K562 (cell line): ENCODE data around the gene DUSP21. TPM values are rescaled to one million over a fixed set of nuclear protein-coding genes. Genes with fewer than 3 reads are reported as not detected.
A peak's percentile ranks its signal among the peaks of the same experiment; 100 is the strongest.

Experiments
- ATAC-seq: fragments of 200-7000 bp; cut with Tn5 transposase; 3 replicates; pipeline ENCODE4 v1.9.1; 2020; ENCODE audit warnings: moderate library complexity
- BruUV-seq: library from RNA; stranded (reverse); fragments of 400-500 nt; replicated peaks from 2 replicates; lab custom pipeline; 2021; lab: Mats Ljungman, UMichigan
- CTCF ChIA-PET: fragments of 300-600 bp; formaldehyde crosslinking; extraction: SDS; loops from one replicate; lab custom pipeline; 2021; ENCODE audit warnings: low intra/inter-chr PET ratio; lab: Yijun Ruan, JAX
- POLR2A ChIA-PET: fragments of 300-600, 350-650 bp; sonication (Branson Sonifier 250); formaldehyde crosslinking; extraction: SDS; loops from one replicate; lab custom pipeline; 2021; ENCODE audit warnings: antibody characterized with exemption, inconsistent platforms; lab: Yijun Ruan, JAX
- DNase-seq, 4 experiments: peaks; one replicate each; pipeline versions ENCODE4 v3.0.0 to v3.0.0-alpha.2; 2011 to 2018; ENCODE audit warnings: low spot score in 3 of 4, mixed read lengths in 3 of 4; ENCODE audit errors: extremely low read depth in 1 of 4
- FAIRE-seq: peaks from 2 replicates; lab custom pipeline; 2011; peaks lifted over from hg19 to GRCh38; lab: Jason Lieb, UNC
- H2AFZ ChIP-seq: 2 replicates; pipeline ENCODE4 v1.6.0; 2011; ENCODE audit warnings: low read depth, low read length, control low read depth, inconsistent platforms
- H3K27ac ChIP-seq: fragments of 200-600 bp; 3 replicates; pipeline ENCODE4 v1.8.0; 2011; ENCODE audit warnings: low read depth, mild to moderate bottlenecking, control low read depth, inconsistent platforms, low read length, moderate library complexity, mixed read lengths; ENCODE audit errors: extremely low read depth
- H3K27me3 ChIP-seq, 2 experiments: fragments of 300-600 bp in 1 of 2; 2 replicates in 1 of 2; 3 replicates in 1 of 2; pipeline versions ENCODE4 v1.6.0 to v1.8.0; 2011; ENCODE audit warnings: inconsistent platforms in 2 of 2, low read length in 2 of 2, mild to moderate bottlenecking in 1 of 2, mixed read lengths in 1 of 2, moderate library complexity in 1 of 2; ENCODE audit not compliant: control insufficient read depth in 2 of 2, insufficient read depth in 2 of 2
- H3K36me3 ChIP-seq: fragments of 300-600 bp; 3 replicates; pipeline ENCODE4 v1.8.0; 2011; ENCODE audit warnings: mild to moderate bottlenecking, low read length, inconsistent platforms; ENCODE audit not compliant: control insufficient read depth, insufficient read depth
- H3K4me1 ChIP-seq, 2 experiments: fragments of 200-600 bp in 1 of 2; replicated peaks in 1 of 2; 2 replicates in 1 of 2; 3 replicates in 1 of 2; pipeline versions ENCODE4 v1.5.1 to v1.8.0; 2011; ENCODE audit warnings: inconsistent platforms in 2 of 2, low read length in 2 of 2, mild to moderate bottlenecking in 1 of 2, mixed read lengths in 1 of 2, moderate library complexity in 1 of 2; ENCODE audit not compliant: control insufficient read depth in 2 of 2, insufficient read depth in 2 of 2
- H3K4me2 ChIP-seq: 2 replicates; pipeline ENCODE4 v1.6.1; 2011; ENCODE audit warnings: low read length, control low read depth, inconsistent platforms, mixed read lengths; ENCODE audit not compliant: insufficient read depth
- H3K4me3 ChIP-seq: fragments of 200-600 bp; sonication (generic), shearing (Covaris generic); 2 replicates; pipeline ENCODE4 v1.5.1; 2016; ENCODE audit warnings: control low read depth, inconsistent platforms
- H3K79me2 ChIP-seq: fragments of 200-600 bp; 3 replicates; pipeline ENCODE4 v1.8.0; 2011; ENCODE audit warnings: low read length, inconsistent platforms; ENCODE audit not compliant: control insufficient read depth, insufficient read depth
- H3K9ac ChIP-seq, 2 experiments: 2 replicates each; pipeline versions ENCODE4 v1.6.0 to v1.6.1; 2011; ENCODE audit warnings: low read depth in 2 of 2, low read length in 2 of 2, control low read depth in 1 of 2, inconsistent platforms in 1 of 2, mild to moderate bottlenecking in 1 of 2, mixed read lengths in 1 of 2; ENCODE audit not compliant: insufficient read depth in 1 of 2
- H3K9me1 ChIP-seq: one replicate; pipeline ENCODE4 v1.6.0; 2011; ENCODE audit warnings: inconsistent platforms, mild to moderate bottlenecking, low read length, moderate library complexity; ENCODE audit not compliant: control insufficient read depth, insufficient read depth
- H3K9me3 ChIP-seq: replicated peaks from 2 replicates; pipeline ENCODE4 v1.5.1; 2011; ENCODE audit warnings: low read depth, low read length, inconsistent platforms; ENCODE audit not compliant: control insufficient read depth, insufficient read depth
- H4K20me1 ChIP-seq: replicated peaks from 2 replicates; pipeline ENCODE4 v1.6.1; 2011; ENCODE audit warnings: low read length, inconsistent platforms, mixed read lengths; ENCODE audit not compliant: control insufficient read depth, insufficient read depth
- AFF4 ChIP-seq: sonication (generic); formaldehyde crosslinking; IDR thresholded peaks from 2 replicates; pipeline ENCODE4 v1.8.0; 2023; ENCODE audit warnings: mild to moderate bottlenecking, missing genetic modification reagents
- BCLAF1 ChIP-seq, 2 experiments: fragments of 450-650 bp in 1 of 2; IDR thresholded peaks; 2 replicates each; pipeline ENCODE4 v1.6.1; 2011 to 2017; ENCODE audit warnings: low read depth in 2 of 2, antibody characterized with exemption in 1 of 2, borderline replicate concordance in 1 of 2, low read length in 1 of 2, mild to moderate bottlenecking in 1 of 2, mixed read lengths in 1 of 2; ENCODE audit not compliant: control insufficient read depth in 1 of 2
- DACH1 ChIP-seq: fragments of 450-650 bp; IDR thresholded peaks from 2 replicates; pipeline ENCODE4 v1.6.1; 2018; ENCODE audit not compliant: partially characterized antibody
- EZH2 ChIP-seq: IDR thresholded peaks from 2 replicates; pipeline ENCODE4 v1.6.1; 2012; ENCODE audit warnings: low read depth, mild to moderate bottlenecking, inconsistent platforms, low read length, borderline replicate concordance
- FOXO4 ChIP-seq: fragments of 450-650 bp; formaldehyde crosslinking; IDR thresholded peaks from 2 replicates; pipeline ENCODE4 v1.4.0; 2020; ENCODE audit warnings: mild to moderate bottlenecking, moderate library complexity
- KLF1 ChIP-seq: fragments of 450-650 bp; IDR thresholded peaks from 2 replicates; pipeline ENCODE4 v1.6.1; 2016; ENCODE audit warnings: missing genetic modification characterization, missing compliant biosample characterization
- NFRKB ChIP-seq: fragments of 450-650 bp; IDR thresholded peaks from 2 replicates; pipeline ENCODE4 v1.6.1; 2016; ENCODE audit warnings: low read depth
- PHB2 ChIP-seq: fragments of 450-650 bp; IDR thresholded peaks from 2 replicates; pipeline ENCODE4 v1.6.1; 2017; ENCODE audit warnings: low read depth
- TEAD1 ChIP-seq, 2 experiments: fragments of 450-650 bp in 1 of 2; sonication (generic) in 1 of 2; formaldehyde crosslinking; IDR thresholded peaks; 2 replicates each; pipeline versions ENCODE4 v1.4.0 to v1.8.0; 2020 to 2022; ENCODE audit warnings: mild to moderate bottlenecking in 2 of 2, missing genetic modification reagents in 1 of 2
- ZFP30 ChIP-seq: fragments of 250-450 bp; sonication (Bioruptor Pico); IDR thresholded peaks from 2 replicates; pipeline ENCODE4 v1.8.0; 2022; ENCODE audit warnings: moderate library complexity, mild to moderate bottlenecking, inconsistent platforms, borderline replicate concordance
- ZNF197 ChIP-seq: fragments of 200-800 bp; sonication (Bioruptor generic); IDR thresholded peaks from 2 replicates; pipeline ENCODE4 v1.6.1; 2016; ENCODE audit warnings: low read depth, missing genetic modification characterization, missing compliant biosample characterization
- WGBS: fragments of 100-300 bp; shearing (Covaris generic); methylation state at CpG from one replicate; pipeline ENCODE4 v1.1.6; 2016; ENCODE audit warnings: low coverage, mixed read lengths; ENCODE audit not compliant: insufficient coverage; ENCODE audit errors: missing lambda C conversion rate; 5-methylcytosine and 5-hydroxymethylcytosine counted together
- in situ Hi-C: fragments of 300-500 bp; cut with MboI; formaldehyde crosslinking; loops from 4 replicates; pipeline ENCODE4 v1.15.0; 2018; ENCODE audit warnings: inconsistent platforms, mixed read lengths
- intact Hi-C: fragments of 100-400 bp; cut with micrococcal nuclease; formaldehyde crosslinking; loops from 2 replicates; pipeline ENCODE4 v1.14.2; 2022
- polyA plus RNA-seq, 8 experiments: library from polyadenylated mRNA; depleted of rRNA in 4 of 8; stranded (reverse) in 5 of 8; unstranded in 3 of 8; fragments of >200 nt; fragmentation: Nextera tagmentation in 2 of 8; fragmentation: Illumina TruSeq in 1 of 8; extraction: Ambion mirVana in 2 of 8; extraction: Trizol in 1 of 8; gene quantifications; 2 replicates each; pipeline versions ENCODE4 v1.2.1 to v1.2.3, GENCODE V29; 2011 to 2014; ENCODE audit warnings: inconsistent platforms in 1 of 8, missing spikeins in 1 of 8
- total RNA-seq, 7 experiments: library from RNA; depleted of rRNA in 6 of 7; stranded (reverse); fragments of >200 nt in 6 of 7; fragmentation: Illumina TruSeq in 2 of 7; extraction: Trizol in 2 of 7; gene quantifications; 2 replicates each; pipeline versions ENCODE4 v1.2.1 to v1.2.3, GENCODE V29; 2011 to 2021; ENCODE audit warnings: low replicate concordance in 1 of 7

The DUSP21 gene
- total and polyA plus RNA-seq, 9 of the 15 experiments (the other 6 are each of a cell fraction or from before 2014, with no cell fraction given): 0.14 to 2.5 (median 1.3) TPM

GRCh38 chrX:44842550-44843317 lies 1.1 kb upstream of the DUSP21 start:
- intact Hi-C loops (no loop called here), in situ Hi-C loops (no loop called here)
- peak overlapping the region; percentile 89 for H3K27ac ChIP-seq
- peak overlapping the region in 1 of 2 experiments; percentile 69; a peak in 3 of 4 replicates for H3K9ac ChIP-seq
- H3K9me3 ChIP-seq: no peaks in the 10 kb centered on the region
- H4K20me1 ChIP-seq: no peaks in the 10 kb centered on the region
- POLR2A ChIA-PET: interaction anchor here (1.1 kb wide), 1 partner anchor 12 kb away, joined by 3 read pairs; no protein-coding TSS in a partner anchor
- no peaks in the 10 kb centered on the region for H3K27me3 ChIP-seq
- no peak for DNase-seq
- WGBS: 27% methylated on average over 9 of the region's 10 CpGs
- H3K4me1 ChIP-seq: peaks cover 8 to 14% of the 10 kb centered on the region in 2 experiments; a peak in 4 of 5 replicates
- H2AFZ ChIP-seq: peak overlapping the region; percentile 88
- CTCF ChIA-PET: no interaction called here
- no peak for FAIRE-seq
- H3K4me2 ChIP-seq: peak overlapping the region; percentile 86
- peak; percentile 46 for ATAC-seq
- no peaks in the 10 kb centered on the region for H3K9me1 ChIP-seq
- H3K79me2 ChIP-seq: peaks cover 5% of the 10 kb centered on the region; the same call in 2 of the 3 replicates
- H3K4me3 ChIP-seq: no peak overlapping the region
- no TSS peak for BruUV-seq
- H3K36me3 ChIP-seq: no peaks in the 10 kb centered on the region
- peak; percentile 46; the same call in 1 of the 2 replicates for TF ChIP-seq NFRKB
- no peak for TF ChIP-seq PHB2
- TF ChIP-seq ZFP30 (CRISPR knock-in tag): no peak
- no peak for TF ChIP-seq EZH2
- no peak for TF ChIP-seq KLF1
- TF ChIP-seq ZNF197 (CRISPR knock-in tag): 0 out of 2 replicates have a peak, but pooled peaks have one; percentile 15
- TF ChIP-seq AFF4 (CRISPR knock-in tag): no peak
- peak; percentile 11 for TF ChIP-seq DACH1
- TF ChIP-seq FOXO4: no peak
- TF ChIP-seq BCLAF1 (IDR thresholded peaks at IDR 0.05; ENCODE audit: borderline replicate concordance in 1 of 2, control insufficient read depth in 1 of 2, low read depth in 2 of 2, low read length in 1 of 2): no peak
- TF ChIP-seq TEAD1 (CRISPR knock-in tag; IDR thresholded peaks at IDR 0.05): 0 out of 4 replicates have a peak, but pooled peaks of 1 of the 2 experiments have one; percentile 15
